Measurements from ENCODE around the gene AHCTF1.
"Not testable (repeated sequence)": the region's sequence is repeated elsewhere in the genome, so short reads cannot be mapped to it uniquely, and the experiment has no call there.

AHCTF1 gene

DNA sequence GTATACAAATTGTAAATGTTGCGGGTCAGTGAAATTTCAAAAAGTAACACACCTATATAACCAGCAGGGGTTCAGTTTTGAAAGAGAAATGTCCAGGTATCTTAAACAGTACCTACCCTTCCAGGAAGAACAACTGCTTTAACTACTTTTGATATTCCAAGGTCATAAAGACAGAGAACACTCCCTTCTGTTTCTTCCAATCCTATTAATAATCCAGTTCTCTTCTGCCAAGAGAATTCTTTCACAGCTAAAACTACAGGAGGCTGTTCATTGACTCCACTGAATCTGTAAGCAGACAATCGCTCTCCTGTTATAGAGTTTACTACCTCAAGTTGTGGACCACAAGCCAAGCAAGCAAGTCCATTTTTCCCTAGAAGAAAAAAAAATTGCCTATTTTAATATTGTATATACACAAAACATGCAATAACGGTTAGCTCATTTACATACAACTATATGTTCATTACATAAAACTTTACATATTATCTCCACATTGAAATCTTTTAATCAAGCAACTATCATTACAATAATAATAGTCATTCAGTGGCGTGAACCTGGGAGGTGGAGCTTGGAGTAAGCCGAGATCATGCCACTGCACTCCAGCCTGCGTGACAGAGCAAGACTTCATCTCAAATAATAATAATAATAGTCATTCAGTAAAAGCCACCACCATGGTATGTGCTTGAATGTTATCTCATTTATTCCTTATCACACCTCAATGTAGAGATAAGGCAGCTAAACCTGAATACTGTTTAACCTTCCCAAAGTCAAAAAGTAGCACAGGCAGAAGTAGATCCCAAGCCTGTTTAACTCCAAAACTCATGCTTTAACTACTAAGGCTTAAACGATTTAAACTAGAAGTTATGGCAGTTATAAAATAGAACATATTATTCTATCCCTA is 15.5 kb downstream of the AHCTF1 start:
- DNase-seq (ENCODE audit: low read depth) = not testable (repeated sequence)

DNA sequence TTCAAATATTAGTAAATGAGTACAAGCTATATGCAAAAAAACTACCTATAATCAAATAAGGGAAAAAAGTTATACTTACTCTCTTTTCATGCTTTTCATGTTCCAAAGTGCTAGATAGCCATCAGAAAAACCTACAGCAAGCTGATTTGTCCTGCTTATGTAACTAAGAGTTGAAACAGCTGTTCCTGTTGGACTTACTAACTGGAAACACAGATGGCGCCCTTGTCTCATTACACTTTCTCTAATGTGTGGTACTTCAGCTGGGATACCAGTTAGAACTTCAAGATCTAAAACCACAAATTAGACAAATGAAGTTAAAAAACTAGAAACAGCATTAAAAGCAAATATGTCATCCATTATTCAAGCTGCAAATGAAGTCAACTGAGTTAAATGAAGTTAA is 24.3 kb downstream of the AHCTF1 start:
- no peak for DNase-seq (ENCODE audit: low read depth)

DNA sequence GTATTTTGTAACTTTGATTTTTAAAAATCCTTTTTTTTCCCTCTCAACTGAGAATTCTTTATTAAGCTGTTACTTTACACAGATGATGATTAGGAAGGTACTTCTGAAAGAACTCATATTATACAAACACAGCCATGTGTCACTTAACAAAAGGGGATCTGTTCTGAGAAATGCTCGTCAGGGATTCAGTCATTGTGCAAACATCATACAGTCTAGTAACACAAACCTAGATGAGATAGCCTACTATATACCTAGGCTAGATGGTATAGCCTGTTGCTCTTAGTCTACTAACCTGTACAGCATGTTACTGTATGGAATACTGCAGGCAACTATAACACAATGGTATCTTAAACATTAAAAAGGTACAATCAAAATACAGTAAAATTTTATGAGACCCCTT is 24.9 kb downstream of the AHCTF1 start:
- DNase-seq (ENCODE audit: low read depth) = no peak

DNA sequence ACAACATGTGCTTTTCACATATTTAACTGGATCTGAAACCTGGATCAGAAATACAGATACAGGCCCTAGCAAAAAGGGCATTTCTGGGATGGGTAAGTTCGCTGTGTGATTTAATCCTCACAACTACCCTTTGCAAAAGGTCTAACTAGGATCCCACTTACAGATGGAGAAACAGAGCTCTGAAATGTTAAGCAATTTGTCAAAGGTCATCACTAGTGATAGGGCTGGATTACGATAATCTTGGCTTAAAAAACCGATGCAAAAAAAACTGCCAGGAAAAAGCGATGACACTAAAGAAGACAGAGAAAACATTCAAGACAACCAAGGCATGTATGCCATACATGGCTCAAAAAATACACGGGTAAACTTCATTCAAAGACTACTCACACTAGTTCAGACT is 29.9 kb downstream of the AHCTF1 start:
- no peak for DNase-seq (ENCODE audit: low read depth)

- no peak for DNase-seq (ENCODE audit: low read depth)
Measured at GRCh38 chr1:246897302-246897701, 34.4 kb downstream of the AHCTF1 start.

DNA sequence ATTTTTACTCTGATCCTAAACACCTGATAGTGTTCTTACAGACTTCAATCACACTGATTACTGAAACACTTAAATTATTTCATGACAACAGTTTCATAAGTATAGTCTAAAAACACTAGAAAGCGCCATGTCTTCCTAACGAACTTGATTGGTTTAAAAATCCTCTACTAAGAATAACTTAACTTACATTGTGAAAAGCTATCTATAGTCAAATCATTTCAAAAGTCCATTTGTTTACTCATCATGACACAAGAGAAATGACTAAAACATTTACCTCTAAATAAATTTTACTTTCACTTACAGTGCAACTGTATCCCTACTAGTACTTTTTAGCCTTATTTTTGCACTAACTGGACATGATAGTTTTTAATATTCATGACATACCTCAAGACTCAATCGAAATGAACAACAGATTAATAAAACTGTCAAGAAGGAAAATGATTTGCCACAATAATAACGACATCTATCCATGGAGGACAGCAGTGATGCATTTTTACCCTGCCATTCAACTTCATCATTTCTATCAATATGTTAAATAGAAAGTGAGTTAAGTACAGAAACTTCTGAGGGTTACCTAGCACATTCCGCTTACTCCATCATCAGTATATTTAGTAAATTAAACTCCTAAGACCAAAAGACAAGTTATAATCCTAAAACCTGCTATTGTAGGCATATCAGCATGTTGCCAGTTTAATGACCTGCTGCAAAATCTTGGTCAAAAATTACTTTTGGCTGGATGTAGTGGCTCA is 38.4 kb downstream of the AHCTF1 start:
- DNase-seq (ENCODE audit: low read depth) = no peak

- DNase-seq (ENCODE audit: low read depth) = no peak
Measured at GRCh38 chr1:246891105-246891504, 40.6 kb downstream of the AHCTF1 start.

- no peak for DNase-seq (ENCODE audit: low read depth)
Measured at GRCh38 chr1:246888522-246888921, 43.2 kb downstream of the AHCTF1 start.

DNA sequence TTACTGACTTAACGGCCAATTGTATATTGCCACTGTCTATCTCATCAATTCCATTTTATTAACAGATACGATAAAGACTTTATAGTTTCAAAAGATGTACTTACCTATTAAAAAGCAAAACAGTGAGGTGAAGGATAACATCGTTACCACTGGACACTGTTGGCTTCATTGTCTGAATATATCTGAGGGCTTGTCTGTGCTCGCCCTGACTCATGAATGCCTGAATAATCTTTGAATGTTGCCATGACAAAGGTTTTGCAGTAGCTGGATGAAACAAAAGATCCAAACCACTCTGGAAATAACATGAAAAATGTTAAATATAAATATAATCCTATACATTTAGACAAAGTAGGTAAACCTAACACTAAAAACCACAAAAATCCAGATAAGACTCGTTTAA is 46.4 kb downstream of the AHCTF1 start:
- DNase-seq (ENCODE audit: low read depth) = not testable (repeated sequence)

GRCh38 chr1:246878551-246878950 is 53.2 kb downstream of the AHCTF1 start:
- DNase-seq (ENCODE audit: low read depth) = no peak

DNA sequence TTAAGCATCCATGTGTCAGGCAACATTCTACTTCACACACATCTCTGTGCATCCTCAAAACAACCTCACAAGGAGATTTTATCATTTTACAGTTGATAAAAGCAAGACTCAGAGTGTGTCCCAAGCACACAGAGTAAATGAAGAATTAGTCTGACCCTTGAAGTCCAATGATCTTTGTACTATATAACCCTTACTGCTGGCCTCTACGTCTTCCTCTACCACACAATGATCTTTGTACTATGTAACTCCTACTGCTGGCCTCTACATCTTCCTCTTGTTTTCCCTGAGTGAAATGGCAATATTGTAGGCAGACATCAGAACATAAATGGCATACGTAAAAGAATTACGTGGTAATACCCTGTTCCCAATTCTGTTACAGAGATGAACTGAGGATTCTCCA is 55.3 kb downstream of the AHCTF1 start:
- DNase-seq (ENCODE audit: low read depth) = no peak

DNA sequence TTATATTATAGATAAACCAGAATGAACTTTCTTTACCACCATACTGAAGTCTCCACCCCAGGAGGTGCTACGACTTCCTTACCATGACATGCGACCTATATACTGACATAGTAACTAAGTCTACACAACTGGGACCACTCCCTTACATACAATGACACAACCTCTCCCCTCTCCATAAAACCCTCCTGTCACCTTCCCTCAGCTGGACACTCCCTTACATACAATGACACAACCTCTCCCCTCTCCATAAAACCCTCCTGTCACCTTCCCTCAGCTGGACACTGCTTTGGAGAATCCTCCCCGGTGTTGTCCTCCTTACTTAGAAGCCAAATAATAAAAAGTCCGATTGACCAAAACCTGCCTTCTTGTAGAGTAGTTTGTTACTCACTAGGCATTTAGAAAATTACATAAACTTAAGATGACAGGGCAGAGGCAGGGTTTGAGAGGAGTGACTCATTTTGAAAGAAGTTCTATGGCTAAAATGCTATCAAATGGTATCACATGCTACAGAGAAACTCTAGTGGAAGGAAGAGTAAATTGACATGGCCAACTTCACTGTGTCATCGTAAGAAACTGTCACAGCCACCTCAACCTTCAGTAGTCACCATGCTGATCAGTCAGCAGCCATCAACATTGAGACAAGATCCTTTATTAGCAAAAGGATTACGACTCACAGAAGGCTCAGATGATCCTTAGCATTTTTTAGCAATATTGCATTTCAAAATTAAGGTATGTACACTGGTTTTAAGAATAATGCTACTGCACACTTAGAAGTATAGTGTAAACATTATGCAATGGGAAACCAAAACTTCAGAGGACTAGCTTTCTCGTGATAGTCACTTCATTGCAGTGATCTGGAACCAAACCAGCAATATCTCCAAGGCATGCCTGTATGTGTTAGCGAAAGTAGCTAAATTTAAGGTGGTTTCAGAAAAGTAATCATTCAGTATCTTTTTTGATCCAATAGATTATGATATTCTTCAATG is 56.4 kb downstream of the AHCTF1 start:
- DNase-seq (ENCODE audit: low read depth) = no peak

DNA sequence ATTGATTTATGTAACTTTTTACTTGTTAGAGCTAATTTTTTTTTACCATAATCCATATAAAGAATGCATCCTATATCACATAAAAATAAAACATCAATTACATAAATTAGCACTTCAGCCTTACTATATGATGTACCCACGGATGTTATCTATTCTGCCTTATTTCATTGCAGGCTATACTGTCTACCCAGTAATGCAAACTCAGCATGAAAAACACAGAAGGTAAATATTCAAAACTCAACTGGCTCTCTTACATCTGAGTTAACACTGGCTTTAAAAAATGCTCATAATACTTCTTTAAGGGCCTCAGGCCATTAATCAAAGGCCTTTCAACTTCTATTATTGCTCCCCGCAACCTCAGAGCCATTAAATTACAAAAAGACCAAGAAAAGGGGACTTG is 65.8 kb downstream of the AHCTF1 start:
- DNase-seq (ENCODE audit: low read depth) = no peak

- DNase-seq (ENCODE audit: low read depth) = not testable (repeated sequence)
Measured at GRCh38 chr1:246863791-246864190, 68.0 kb downstream of the AHCTF1 start.

- DNase-seq (ENCODE audit: low read depth) = no peak
Measured at GRCh38 chr1:246860401-246860800, 71.3 kb downstream of the AHCTF1 start.

- DNase-seq (ENCODE audit: low read depth) = no peak
Measured at GRCh38 chr1:246856371-246856770, 75.4 kb downstream of the AHCTF1 start.

GRCh38 chr1:246850640-246851039 is 81.1 kb downstream of the AHCTF1 start:
- not testable (repeated sequence) for DNase-seq (ENCODE audit: low read depth)

- DNase-seq (ENCODE audit: low read depth) = no peak
Measured at GRCh38 chr1:246843876-246844275, 87.9 kb downstream of the AHCTF1 start.

GRCh38 chr1:246840761-246841160 is 91.0 kb downstream of the AHCTF1 start:
- DNase-seq (ENCODE audit: low read depth) = not testable (repeated sequence)

DNA sequence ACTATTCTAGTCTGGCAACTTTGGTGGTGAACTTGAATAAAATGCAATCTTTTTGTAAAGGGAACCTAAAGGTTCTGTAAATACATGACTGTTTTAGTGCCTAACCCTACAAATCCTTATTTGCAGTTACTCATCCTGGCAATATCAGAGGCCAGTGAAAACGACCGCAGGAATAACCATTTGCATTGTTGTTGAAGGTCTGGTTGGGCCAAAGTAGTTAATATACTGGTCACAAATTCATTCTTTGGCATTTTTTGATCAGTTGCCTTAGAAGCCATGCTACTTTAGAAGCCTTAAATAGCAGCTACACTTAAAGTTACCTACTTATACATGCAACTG is 93.7 kb downstream of the AHCTF1 start:
- DNase-seq (ENCODE audit: low read depth) = no peak

DNA sequence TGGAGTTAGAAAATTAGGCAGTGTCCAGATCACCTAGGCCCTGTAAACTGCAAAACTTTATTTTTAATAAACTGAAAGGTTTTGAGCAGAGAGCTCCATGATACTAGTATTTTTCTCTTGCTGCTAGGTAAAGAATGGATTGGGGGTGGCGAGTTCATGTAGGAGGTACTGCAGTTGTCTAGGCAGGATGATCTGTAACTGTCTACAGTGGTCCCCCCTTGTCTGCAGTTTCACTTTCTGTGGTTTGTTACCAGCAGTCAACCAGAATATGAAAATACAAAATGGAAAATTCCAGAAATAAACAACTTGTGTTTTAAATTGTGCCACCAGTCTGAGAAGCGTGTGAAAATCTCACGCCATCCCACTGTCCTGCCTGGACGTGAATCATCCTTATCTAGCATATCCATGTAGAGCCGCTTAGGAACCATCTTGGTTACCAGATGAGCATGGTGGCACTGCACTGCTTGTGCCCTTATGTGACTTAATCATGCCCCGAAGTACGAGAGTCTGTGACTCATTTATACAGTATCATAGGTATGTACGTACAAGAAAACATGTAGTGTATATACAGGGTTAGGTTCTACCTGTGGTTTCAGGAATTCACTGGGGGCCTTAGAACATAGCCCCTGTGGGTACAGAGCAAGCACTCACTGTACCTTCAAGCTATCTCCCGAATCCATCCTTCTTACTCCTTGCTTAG is 94.2 kb downstream of the AHCTF1 start:
- DNase-seq (ENCODE audit: low read depth) = no peak
